Measurements from ENCODE around the gene TBC1D1.

The TBC1D1 gene

DNA sequence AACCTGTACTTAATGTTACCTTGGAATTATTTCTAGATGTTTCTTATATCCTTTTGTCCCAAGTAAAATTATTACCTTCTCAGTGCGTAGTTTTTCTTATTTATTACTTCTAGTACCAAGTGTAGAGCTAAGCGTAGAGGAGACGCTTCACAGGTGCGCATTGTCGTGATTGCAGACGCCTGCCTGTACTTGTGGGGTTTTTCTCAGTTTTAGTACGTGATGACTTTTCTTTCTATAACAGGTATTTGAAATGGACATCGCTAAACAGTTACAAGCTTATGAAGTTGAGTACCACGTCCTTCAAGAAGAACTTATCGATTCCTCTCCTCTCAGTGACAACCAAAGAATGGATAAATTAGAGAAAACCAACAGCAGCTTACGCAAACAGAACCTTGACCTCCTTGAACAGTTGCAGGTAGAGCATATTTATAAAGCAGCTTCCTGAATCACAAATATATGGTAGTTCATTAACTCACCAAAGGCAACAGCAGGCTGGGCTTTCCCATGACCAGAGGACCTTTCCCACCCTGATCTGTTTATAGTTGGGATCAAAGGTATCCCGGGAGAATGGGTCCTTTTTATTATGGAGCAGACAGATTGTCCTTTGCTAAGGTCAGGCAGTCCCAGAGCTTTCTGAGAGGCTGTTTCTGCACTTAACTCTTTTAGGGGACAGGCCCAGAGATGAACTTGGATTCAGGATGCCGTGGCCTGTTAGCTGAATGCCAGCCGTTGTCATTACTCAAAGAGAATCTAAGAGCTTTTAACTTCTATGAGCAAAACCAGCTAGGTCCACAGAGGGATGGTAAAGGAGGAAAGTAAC lies 242.2 kb downstream of the TBC1D1 start:
- no peak for DNase-seq

DNA sequence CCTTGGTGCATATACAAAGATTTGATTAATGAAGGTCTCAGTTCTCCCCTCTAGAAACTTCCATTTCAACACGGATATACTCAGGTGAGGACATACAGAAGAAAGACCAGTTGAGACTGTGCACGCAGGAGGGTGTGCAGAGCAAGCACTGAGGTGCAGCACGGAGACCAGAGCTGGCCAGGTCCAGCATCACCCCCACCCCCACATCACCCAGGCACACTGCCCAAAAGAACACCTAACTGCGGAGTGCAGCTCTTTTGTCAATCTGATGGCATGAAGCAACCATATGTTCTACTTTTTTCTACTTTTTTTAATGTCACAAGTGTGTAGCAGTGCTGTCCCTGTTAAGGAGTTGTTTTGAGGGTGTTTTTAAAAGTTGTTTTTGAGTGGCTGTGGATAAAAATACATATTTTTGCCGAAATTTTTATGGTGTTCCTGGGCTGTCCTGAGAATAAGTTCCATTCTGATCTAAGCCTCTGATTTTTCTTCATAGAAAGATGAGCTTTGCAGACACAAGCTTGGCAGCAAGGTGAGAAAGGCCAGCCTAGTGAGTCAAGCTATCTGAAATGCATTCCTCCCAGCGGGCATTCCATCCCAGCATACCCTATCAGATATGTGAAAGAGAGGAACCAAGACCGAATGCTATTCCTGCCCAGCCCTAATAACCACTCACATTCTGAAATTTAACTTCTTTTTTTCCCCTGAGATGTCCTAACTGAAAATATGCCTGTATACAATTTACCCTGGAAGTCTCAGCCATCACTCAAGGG lies 243.0 kb downstream of the TBC1D1 start:
- DNase-seq, result no peak

DNA sequence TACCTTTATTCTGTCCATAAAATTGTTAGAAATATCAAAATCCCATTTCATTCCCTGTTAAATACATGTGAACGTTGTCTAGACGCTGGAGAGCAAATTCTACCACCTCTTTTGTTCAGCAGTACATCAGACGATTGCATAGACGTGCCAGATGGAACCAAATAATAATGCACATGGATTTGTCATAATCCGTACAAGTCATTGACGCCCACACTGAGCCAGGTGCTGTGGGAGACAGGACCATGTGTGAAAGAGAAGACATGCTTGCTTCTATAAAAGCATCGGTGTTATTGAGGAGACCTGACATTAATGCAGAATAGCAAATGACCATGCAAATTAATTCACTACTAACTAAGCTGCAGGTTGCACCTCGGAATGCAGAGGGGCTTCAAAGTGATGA lies 244.3 kb downstream of the TBC1D1 start:
- DNase-seq, result no peak

GRCh38 chr4:38136604-38137003 lies 245.7 kb downstream of the TBC1D1 start:
- no peak for DNase-seq

DNA sequence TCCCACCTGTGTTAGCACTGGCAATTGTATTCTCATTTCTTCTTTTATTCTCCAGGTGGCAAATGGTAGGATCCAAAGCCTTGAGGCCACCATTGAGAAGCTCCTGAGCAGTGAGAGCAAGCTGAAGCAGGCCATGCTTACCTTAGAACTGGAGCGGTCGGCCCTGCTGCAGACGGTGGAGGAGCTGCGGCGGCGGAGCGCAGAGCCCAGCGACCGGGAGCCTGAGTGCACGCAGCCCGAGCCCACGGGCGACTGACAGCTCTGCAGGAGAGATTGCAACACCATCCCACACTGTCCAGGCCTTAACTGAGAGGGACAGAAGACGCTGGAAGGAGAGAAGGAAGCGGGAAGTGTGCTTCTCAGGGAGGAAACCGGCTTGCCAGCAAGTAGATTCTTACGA lies 246.2 kb downstream of the TBC1D1 start:
- DNase-seq, result no peak

- DNase-seq, result no peak
Observed at GRCh38 chr4:38138363-38138762, 247.5 kb downstream of the TBC1D1 start.

GRCh38 chr4:38139187-38139586 lies 248.3 kb downstream of the TBC1D1 start:
- no peak for DNase-seq

DNA sequence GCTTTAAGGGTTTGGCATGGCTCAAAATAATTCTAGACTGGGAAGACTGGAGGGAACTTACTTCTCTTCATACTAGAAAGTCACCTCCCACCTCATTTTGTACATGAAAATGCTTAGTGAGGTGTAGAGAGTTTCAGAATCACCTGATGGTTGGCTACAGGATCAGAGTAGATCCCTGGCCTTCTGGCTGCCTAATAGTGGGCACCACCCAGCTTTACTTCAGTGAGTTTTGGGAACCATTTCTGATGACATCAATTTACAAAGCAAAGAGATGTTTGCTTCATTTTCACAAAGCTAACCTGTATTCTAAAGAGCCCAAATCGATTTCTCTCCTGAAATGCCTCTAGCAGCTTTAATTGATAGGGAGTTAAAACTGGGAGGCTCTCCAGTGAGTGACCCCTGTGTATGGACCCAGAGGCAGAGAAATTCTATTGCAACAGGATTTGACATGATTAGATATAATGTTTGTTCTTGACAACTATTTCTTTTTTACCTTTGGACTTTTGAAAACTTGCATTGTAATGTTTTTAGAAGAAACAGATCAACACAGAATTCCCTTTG lies 249.8 kb downstream of the TBC1D1 start:
- DNase-seq, result no peak

GRCh38 chr4:38141808-38142500 lies 251.1 kb downstream of the TBC1D1 start:
- DNase-seq, result no peak

DNA sequence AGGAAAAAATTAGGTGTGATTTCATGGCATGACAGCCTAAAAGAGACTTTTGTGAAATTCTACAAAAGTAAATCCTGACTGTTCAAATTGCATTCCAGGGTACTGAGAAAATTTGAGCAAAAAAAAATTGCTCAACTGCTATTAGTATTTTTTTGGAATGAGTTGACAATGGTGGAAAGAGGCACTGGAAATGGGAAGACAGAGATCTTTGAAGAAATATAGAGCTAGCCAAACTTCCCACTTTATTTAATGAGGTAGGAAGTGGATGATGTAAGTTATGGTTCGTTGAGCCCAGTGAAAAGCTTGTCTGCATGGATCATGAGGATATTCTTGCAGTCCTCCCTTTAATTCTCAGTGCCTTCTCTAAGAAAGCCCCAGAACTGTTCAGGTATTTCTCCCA lies 253.1 kb downstream of the TBC1D1 start:
- DNase-seq, result no peak

- DNase-seq, result no peak
Observed at GRCh38 chr4:38145033-38145678, 254.3 kb downstream of the TBC1D1 start.

DNA sequence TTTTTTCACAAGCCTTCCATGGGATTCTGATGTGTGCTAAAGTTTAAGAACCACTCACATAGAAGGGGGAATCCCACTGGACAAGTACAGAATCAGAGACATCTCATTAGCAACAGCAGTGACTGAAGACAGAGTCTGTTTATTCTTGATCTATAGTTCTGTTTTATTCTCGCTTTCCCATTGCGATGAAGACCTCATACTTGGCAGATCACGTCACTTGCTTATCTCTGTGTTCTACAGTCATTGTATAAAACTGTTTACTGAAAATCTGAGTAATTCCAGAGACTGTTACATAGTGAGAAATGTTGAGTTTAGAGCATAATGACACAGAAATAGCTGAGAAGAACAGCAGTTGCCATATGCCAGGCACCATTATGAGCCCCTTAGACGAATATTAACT lies 254.9 kb downstream of the TBC1D1 start:
- DNase-seq, result no peak

DNA sequence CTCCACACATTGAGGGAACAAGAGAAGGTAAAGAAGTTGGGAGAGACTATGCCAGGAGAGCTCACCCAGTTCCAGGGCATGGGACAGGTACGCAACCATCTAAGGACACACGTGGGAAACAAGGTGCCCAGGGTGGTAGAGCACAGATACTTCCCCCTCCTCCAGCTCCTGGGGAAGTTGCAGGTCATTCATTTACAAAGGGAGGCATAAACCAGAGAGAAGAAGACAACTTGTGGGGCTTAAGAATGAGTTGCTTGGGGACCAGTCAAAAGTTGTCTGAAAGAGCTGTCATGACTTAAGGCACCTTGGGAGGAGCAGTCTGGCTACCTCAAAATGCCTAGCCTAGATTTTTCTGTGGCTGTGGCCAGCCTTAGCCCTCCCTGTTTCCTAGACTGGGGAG lies 255.5 kb downstream of the TBC1D1 start:
- DNase-seq, result no peak

DNA sequence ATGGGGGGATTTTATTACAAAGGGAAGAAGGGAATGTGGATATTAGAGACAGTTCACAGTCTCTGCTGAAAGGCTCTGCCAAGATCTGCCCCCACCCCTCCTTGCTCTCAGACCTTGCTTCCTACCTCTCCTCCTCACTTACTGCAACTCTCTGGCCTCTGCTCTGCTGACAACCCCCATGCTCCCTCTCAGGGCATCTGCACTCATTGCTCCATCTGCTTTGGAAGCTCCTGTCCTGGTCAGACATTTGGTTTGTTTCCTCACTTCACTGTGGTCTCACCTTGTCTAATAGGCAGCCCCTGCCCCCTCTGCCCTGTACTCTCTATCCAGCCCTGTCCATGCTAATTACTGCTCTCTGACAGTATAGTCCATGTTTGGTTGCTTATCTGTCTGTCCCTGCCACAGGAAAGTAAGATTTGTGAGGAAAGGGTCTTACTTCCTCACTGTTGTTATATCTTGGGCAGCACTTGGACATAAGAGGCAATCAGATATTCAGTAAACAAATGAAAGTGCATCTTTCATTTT lies 258.6 kb downstream of the TBC1D1 start:
- no peak for DNase-seq

DNA sequence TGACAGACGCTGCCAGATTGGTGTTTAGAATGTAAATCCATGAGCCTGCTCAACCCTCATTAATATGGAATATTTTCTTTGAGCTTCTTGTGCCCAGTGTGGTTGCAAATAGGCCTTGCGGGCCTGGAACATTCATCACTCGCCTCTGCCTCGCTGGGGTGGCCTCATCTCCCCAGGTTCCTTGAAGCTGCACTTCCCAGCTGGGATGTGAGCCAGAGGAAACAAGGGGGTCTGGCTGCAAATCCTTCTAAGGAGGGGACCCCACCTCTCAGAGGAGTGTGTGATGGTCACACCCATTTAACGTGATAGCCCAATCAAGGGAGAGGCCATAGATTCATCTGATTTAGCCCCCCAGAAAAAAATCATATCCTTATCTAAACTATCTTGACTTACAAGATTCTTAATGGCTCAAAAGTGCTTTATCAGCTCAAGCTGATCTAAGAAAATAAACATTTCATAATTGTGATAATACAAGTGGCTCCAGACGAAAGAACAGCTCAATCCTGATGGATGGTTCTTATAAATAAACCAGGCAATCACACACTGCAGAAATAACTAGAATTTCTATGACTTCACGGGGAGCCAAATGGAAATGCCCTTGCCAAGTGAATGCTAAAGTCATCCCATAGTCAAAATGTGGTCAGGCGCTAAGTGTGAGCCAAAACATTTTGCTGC lies 259.2 kb downstream of the TBC1D1 start:
- no peak for DNase-seq

DNA sequence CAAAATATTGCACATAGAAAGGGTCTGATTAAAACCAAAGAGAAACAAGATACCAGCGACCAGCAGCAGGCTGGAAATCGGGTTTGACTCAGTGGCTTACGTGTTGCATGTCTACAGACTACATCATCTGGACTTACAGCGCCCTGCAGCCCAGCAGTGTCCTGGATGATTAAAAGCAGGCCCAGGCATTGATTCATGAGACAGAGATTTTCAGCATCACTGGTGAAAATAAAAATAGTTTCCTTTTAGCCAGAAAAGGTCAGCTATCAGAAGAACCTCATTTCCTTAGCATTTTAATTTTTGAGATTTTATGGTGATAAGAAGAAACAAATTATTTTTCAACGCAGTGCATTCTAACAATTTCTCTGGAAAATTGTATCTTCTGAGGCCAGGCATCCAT lies 259.9 kb downstream of the TBC1D1 start:
- no peak for DNase-seq

GRCh38 chr4:38151873-38152272 lies 261.0 kb downstream of the TBC1D1 start:
- DNase-seq, result no peak

GRCh38 chr4:38152305-38152704 lies 261.4 kb downstream of the TBC1D1 start:
- no peak for DNase-seq

- DNase-seq, result no peak
Observed at GRCh38 chr4:38152721-38153386, 262.0 kb downstream of the TBC1D1 start.

DNA sequence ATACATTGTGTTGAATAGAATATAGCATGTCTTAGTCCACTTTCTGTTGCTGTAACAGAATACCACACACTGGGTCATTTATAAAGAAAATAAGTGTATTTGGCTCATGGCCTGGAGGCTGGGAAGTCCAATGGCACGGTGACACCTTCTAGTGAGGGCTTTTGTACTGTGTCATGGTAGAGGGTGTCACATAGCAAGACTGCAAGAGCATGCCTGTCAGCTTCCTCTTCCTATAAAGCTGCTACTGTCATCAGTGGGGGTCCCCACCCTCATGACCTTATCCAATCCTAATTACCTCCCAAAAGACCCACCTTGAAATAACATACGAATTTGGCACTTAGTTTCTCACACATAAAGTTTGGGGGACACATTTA lies 262.5 kb downstream of the TBC1D1 start:
- no peak for DNase-seq

DNA sequence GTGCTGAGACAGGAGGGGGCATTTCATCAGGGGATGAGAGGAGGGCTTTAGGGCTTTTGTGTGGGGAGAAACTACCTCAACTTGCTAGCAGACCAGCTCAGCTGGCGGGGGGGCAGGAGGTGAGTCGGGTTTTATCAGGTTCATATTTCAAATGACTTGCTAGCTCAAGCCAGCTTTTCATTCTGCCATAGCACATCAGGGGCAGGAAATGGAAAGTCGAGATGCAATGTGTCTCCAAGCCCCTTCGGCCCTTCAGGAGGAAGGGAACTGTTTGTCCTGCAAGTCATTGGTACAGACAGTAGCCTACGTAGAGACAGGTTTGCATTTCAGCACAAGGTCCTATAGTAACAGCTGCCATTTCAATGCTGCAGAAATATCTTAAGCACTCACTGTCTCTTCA lies 263.4 kb downstream of the TBC1D1 start:
- no peak for DNase-seq

Data from stimulated activated CD4-positive, alpha-beta T cell treated with anti-CD3 and anti-CD28 coated beads, Interleukin-2, amount 100 ng/mL, for 48 hours (primary cell).